Common myeloid progenitor, CD34-positive (primary cell): ENCODE measurements around the gene CPNE6.

Experiments
- CTCF ChIA-PET: fragments of 350-600 bp; sonication (Branson Sonifier 250); formaldehyde crosslinking; loops from one replicate; lab custom pipeline; 2021; ENCODE audit warnings: antibody characterized with exemption; lab: Charles Lee
- POLR2A ChIA-PET: fragments of 350-600 bp; sonication (Branson Sonifier 250); formaldehyde crosslinking; loops from one replicate; lab custom pipeline; 2021; ENCODE audit warnings: antibody characterized with exemption; lab: Charles Lee
- DNase-seq, 3 donors: peaks; one replicate each; pipeline versions ENCODE4 v3.0.0 to v3.0.0-alpha.2; 2013
- H3K27ac ChIP-seq, 2 experiments: 1 replicate in 1 of 2; 2 replicates in 1 of 2; pipeline ENCODE4 v1.7.0; 2013; ENCODE audit warnings: inconsistent platforms in 2 of 2, low read length in 2 of 2, mild to moderate bottlenecking in 2 of 2, low read depth in 1 of 2, moderate library complexity in 1 of 2; ENCODE audit not compliant: severe bottlenecking in 2 of 2, insufficient read depth in 1 of 2, poor library complexity in 1 of 2
- H3K27me3 ChIP-seq, 5 experiments: replicated peaks in 2 of 5; 1 replicate in 3 of 5; 2 replicates in 2 of 5; pipeline versions ENCODE4 v1.6.1 to v1.7.0; 2013; ENCODE audit warnings: low read length in 4 of 5, mild to moderate bottlenecking in 2 of 5, moderate library complexity in 2 of 5, inconsistent platforms in 1 of 5; ENCODE audit not compliant: insufficient read depth in 5 of 5, control insufficient read depth in 4 of 5
- H3K36me3 ChIP-seq, 4 experiments: 1 replicate in 2 of 4; 2 replicates in 2 of 4; pipeline versions ENCODE4 v1.6.1 to v1.7.0; 2013; ENCODE audit warnings: low read length in 3 of 4, control low read depth in 1 of 4, mild to moderate bottlenecking in 1 of 4; ENCODE audit not compliant: control insufficient read depth in 4 of 4, insufficient read depth in 4 of 4
- H3K4me1 ChIP-seq, 4 experiments: 1 replicate in 3 of 4; 2 replicates in 1 of 4; pipeline versions ENCODE4 v1.6.1 to v1.7.1; 2013; ENCODE audit warnings: low read length in 3 of 4, mild to moderate bottlenecking in 3 of 4, control low read depth in 1 of 4, inconsistent platforms in 1 of 4, moderate library complexity in 1 of 4; ENCODE audit not compliant: control insufficient read depth in 4 of 4, insufficient read depth in 4 of 4; ENCODE audit errors: control extremely low read depth in 1 of 4
- H3K4me3 ChIP-seq, 7 experiments: 1 replicate in 4 of 7; 2 replicates in 3 of 7; pipeline versions ENCODE4 v1.5.1 to v1.7.0; 2013; ENCODE audit warnings: mild to moderate bottlenecking in 7 of 7, low read length in 6 of 7, moderate library complexity in 6 of 7, inconsistent platforms in 2 of 7, low read depth in 2 of 7, control low read depth in 1 of 7; ENCODE audit not compliant: insufficient read depth in 4 of 7, control insufficient read depth in 1 of 7; ENCODE audit errors: extremely low read depth in 1 of 7
- H3K9me3 ChIP-seq, 5 experiments: 1 replicate in 4 of 5; 2 replicates in 1 of 5; pipeline versions ENCODE4 v1.6.1 to v1.7.1; 2013; ENCODE audit warnings: low read length in 4 of 5, mild to moderate bottlenecking in 2 of 5, inconsistent platforms in 1 of 5, low read depth in 1 of 5, moderate library complexity in 1 of 5; ENCODE audit not compliant: control insufficient read depth in 4 of 5, insufficient read depth in 2 of 5; ENCODE audit errors: control extremely low read depth in 1 of 5
- WGBS: methylation state at CpG from one replicate; pipeline ENCODE4 v1.1.5; 2013; ENCODE audit not compliant: insufficient coverage; 5-methylcytosine and 5-hydroxymethylcytosine counted together

Gene CPNE6

DNA sequence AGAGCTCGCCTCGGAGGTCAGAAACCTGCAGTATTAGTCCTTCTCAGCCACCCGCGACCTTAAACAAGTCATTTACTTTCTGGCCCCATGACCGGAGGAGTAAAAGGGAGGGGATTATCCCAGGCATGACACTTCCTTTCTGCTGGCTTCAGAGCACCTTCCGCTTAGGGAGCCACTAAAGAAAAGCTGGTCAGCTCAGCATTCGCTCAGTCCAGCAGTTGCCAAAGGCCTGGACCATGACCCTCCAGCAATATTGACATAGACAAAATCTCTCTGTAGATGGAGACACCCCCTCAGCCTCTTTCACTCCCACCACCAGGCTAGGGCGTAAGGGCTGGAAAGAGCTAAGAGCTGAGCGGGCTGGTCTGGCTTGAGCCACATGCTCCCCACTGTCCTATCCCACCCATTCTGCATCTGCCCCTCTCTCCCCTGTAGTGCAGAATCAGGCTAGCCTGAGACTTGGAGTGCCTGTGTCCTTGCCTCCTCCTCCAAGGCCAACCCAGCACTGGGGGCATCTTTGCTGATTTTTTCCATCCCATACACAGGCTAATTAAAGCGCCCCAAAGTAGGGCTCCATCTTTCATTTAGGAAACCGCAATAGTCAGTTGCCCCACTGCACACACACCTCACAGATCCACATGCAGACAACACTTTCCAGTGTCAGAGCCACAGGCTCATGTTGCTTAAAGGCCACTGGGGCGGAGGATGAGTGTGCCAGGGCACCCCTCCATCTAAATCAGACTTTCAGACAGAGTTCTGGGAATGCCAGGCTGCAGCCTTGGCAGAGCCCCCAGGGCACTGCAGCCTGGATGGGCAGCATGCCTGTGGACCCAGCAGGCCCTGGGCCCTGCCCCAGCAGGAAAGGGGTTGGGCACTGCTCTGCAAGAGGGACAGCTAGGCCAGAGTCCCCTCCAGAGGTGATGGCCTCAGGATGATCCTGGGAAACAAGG lies 4.0 kb upstream of the CPNE6 start:
- WGBS, result over 99% methylated on average over 9 of the region's 12 CpGs
- H3K27me3 ChIP-seq, result peaks cover 0 to 8% (median 0%) of the 10 kb centered on the region in 5 experiments
- no peak for DNase-seq
- no peaks in the 10 kb centered on the region for H3K4me1 ChIP-seq
- H3K9me3 ChIP-seq, result no peaks in the 10 kb centered on the region
- ChIA-PET POLR2A (no interaction called here), CTCF (interaction anchor here (1.2 to 2.7 kb wide), 6 partner anchors 9 to 40 kb away, joined by 3 to 12 read pairs (median 5); no protein-coding TSS in a partner anchor)
- no peak overlapping the region for H3K27ac ChIP-seq
- H3K4me3 ChIP-seq, result no peak overlapping the region
- no peaks in the 10 kb centered on the region for H3K36me3 ChIP-seq

DNA sequence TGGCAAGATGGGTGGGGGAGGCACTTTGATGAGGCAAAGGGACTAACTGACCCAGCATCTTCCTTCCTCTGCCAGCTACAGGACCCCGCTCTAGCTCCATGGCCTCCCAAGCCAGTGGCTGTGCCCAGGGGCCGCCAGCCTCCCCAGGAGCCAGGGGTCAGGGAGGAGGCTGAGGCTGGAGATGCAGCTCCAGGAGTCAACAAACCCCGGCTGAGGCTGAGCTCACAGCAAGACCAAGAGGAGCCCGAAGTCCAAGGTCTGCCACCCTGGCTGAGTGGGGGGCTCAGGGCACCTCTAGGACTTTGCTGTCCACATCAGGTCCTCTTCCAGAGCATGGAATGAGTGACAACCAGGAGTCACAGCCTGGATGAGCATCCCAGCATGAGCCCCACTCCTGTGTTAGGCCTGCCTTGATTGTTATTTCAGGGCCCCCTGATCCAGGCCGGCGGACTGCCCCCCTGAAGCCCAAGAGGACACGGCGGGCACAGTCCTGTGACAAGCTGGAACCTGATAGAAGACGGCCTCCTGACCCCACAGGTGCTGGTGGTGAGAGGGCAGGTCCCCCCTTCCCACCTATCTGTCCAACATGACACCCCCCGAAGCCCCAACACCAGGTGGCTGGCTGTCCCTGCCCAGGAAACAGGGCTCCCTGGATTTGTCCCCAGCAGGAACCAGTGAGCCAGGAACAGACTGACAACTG lies 2.5 kb upstream of the CPNE6 start:
- POLR2A ChIA-PET, result no interaction called here
- 94% methylated on average over 7 of the region's 10 CpGs for WGBS
- Histone ChIP-seq H3K4me1 (no peaks in the 10 kb centered on the region), H3K27ac (no peak overlapping the region), H3K27me3 (peaks cover 0 to 8% (median 0%) of the 10 kb centered on the region in 5 experiments), H3K36me3 (no peaks in the 10 kb centered on the region), H3K9me3 (no peaks in the 10 kb centered on the region), H3K4me3 (no peak overlapping the region)
- CTCF ChIA-PET, result interaction anchor here (0.6 to 1.1 kb wide), 3 partner anchors 10 to 16 kb away, joined by 3 read pairs; no protein-coding TSS in a partner anchor
- no peak for DNase-seq

DNA sequence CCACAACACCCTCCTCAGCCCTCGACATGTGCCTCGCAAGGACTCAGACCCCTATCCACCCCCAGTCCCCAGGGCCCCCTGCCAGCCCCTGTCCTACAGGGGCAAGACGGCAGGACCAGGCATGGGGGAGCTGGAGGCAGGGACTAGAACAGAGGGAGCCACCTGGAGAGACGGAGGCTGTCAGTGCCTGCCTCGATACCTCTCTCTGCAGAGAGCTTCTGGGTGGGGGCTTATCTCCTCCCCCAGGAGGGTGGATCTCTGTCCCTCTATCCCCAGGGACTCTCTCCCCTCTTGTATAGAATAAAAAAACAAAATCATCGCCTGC lies 2.0 kb upstream of the CPNE6 start:
- Histone ChIP-seq H3K9me3 (no peaks in the 10 kb centered on the region), H3K4me1 (no peaks in the 10 kb centered on the region), H3K27ac (no peak overlapping the region), H3K4me3 (no peak overlapping the region), H3K36me3 (no peaks in the 10 kb centered on the region), H3K27me3 (peaks cover 0 to 8% (median 0%) of the 10 kb centered on the region in 5 experiments)
- no peak for DNase-seq
- ChIA-PET POLR2A (no interaction called here), CTCF (interaction anchor here (0.9 to 5.7 kb wide), 3 partner anchors 13 to 22 kb away, joined by 3 to 49 read pairs (median 7); no protein-coding TSS in a partner anchor)
- WGBS, result 89% methylated on average over 5 of the region's 6 CpGs

DNA sequence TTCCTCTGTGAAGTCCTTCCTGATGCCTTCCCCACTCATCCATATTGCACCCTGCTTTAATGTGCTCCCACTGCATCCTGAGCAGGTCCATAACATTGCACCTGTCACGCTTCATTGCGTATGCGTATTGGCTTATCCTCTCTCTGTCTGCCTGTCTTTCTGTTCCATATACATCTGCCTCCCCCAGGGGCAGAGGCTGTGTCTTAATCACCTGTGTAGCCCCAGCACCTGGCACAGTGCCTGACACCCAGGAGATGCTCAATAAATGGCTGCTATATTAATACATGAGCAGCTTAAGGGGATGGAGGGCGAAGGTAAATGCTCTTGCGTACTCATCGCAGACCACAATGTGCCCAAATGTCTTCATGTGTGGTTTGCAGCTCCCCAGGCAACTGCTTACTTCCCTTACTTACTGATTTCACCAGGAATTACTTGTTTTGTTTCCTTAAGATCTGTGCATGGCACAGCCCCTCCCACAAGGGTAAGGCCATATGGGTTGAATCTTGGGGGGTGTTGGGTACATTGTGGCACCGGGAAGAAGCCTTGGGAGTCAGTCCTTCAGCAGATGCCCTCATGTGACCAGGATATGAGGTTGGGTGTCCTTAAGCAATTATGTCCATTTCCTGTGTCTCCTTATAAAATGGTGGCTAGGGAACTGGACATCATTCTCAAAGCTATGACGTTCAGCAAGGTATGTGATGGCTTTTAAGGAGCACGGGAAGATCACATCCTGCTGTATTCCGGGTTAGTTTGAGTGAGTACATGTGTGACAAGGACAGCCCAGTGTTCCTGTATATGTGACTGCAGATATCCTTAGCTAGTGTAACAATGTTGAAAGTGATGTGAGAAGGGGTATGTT lies 848 bp upstream of the CPNE6 start:
- H3K9me3 ChIP-seq, result no peaks in the 10 kb centered on the region

DNA sequence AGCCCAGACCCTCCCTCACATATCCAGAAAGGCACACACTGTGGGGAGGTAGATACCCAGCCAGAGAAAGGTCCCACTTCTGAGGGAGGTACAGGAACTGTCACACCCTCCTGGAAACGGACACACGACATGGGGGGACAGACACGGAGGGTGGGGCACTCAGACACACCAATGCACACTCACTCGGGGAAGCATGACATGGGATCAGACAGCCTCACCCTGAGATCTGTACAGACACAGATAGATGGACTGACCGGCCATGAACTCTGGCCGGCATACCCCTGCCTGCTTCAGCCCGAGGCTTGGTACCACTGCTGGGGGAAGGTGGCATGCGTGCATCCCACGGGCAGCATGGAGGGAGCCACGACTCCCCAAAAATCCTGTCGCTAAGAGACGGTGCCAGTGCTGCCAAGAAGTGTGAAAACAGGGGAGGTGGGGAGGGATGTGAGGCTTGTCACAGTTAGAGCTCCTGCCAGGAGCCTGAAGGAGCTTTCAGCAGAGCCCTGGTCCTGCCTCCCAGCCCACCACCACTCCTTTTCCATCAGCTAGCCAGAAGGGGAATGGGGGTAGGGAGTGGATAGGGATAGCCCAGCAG lies 571 bp downstream of the CPNE6 start:
- POLR2A ChIA-PET, result no interaction called here
- WGBS, result 81% methylated on average over 9 of the region's 12 CpGs

More for the DNA sequence above, 848 bp upstream of the CPNE6 start:
- ChIA-PET POLR2A (interaction anchor here (1.4 kb wide), 1 partner anchor 9 kb away, joined by 3 read pairs; no protein-coding TSS in a partner anchor), CTCF (interaction anchor here (1.1 to 5.7 kb wide), 3 partner anchors 14 to 22 kb away, joined by 4 to 49 read pairs (median 7); no protein-coding TSS in a partner anchor)
- no peak overlapping the region for H3K27ac ChIP-seq
- peaks cover 0 to 8% (median 0%) of the 10 kb centered on the region in 5 experiments for H3K27me3 ChIP-seq
- DNase-seq, result no peak
- H3K36me3 ChIP-seq, result no peaks in the 10 kb centered on the region
- WGBS, result 94% methylated on average over 9 of the region's 10 CpGs
- no peaks in the 10 kb centered on the region for H3K4me1 ChIP-seq
- H3K4me3 ChIP-seq, result no peak overlapping the region

DNA sequence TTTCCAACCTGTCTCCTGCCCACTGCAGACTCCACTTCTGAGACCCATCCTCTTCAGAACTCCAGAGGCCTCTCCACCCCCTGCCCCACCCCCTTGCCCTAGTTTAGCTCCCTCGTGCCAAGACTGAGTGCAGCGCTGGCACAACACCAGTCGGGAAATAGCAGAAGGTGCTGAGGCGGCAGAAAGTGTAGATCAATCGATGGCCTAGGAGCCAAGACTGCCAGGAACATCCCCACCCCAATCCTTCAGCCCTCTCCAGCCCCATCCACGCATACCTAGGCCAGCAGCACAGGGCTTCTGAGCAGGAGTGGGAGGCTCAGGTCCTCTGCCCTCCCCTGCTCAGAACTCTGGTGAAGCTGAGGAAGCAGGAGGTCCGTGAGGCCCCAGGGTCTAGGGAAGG lies 1.1 kb downstream of the CPNE6 start:
- Histone ChIP-seq H3K36me3 (no peaks in the 10 kb centered on the region), H3K4me1 (no peaks in the 10 kb centered on the region), H3K27ac (no peak overlapping the region), H3K4me3 (no peak overlapping the region), H3K27me3 (peaks cover 0 to 8% (median 0%) of the 10 kb centered on the region in 5 experiments), H3K9me3 (no peaks in the 10 kb centered on the region)
- ChIA-PET POLR2A (no interaction called here), CTCF (interaction anchor here (0.6 to 5.7 kb wide), 4 partner anchors 10 to 132 kb away, joined by 3 to 49 read pairs (median 8); no protein-coding TSS in a partner anchor)
- 100% methylated on average over 3 of the region's 7 CpGs for WGBS
- no peak for DNase-seq

More for the DNA sequence above, 571 bp downstream of the CPNE6 start:
- Histone ChIP-seq H3K27me3 (peaks cover 0 to 8% (median 0%) of the 10 kb centered on the region in 5 experiments), H3K9me3 (no peaks in the 10 kb centered on the region), H3K4me1 (no peaks in the 10 kb centered on the region), H3K27ac (no peak overlapping the region), H3K4me3 (no peak overlapping the region), H3K36me3 (no peaks in the 10 kb centered on the region)
- DNase-seq, result no peak
- CTCF ChIA-PET, result interaction anchor here (0.6 to 5.7 kb wide), 4 partner anchors 9 to 132 kb away, joined by 3 to 49 read pairs (median 8); no protein-coding TSS in a partner anchor
